Endodermal cell (in vitro differentiated cells): ENCODE results near the gene PTPRM. TPM values are rescaled to one million over a fixed set of nuclear protein-coding genes. Genes with fewer than 3 reads are reported as not detected.

Experiments used
- DNase-seq: peaks from one replicate; pipeline ENCODE4 v3.0.0-alpha.2; 2017
- H3K27ac ChIP-seq: 2 replicates; pipeline ENCODE4 v1.5.1; 2013; ENCODE audit warnings: mild to moderate bottlenecking, low read depth, low read length, moderate library complexity
- H3K27me3 ChIP-seq: 2 replicates; pipeline ENCODE4 v1.6.1; 2013; ENCODE audit warnings: mild to moderate bottlenecking, low read length, moderate library complexity; ENCODE audit not compliant: insufficient read depth, control insufficient read depth, poor library complexity, severe bottlenecking
- H3K36me3 ChIP-seq: 2 replicates; pipeline ENCODE4 v1.7.0; 2013; ENCODE audit warnings: mild to moderate bottlenecking, low read length, moderate library complexity; ENCODE audit not compliant: control insufficient read depth, insufficient read depth
- H3K4me1 ChIP-seq: one replicate; pipeline ENCODE4 v1.7.0; 2013; ENCODE audit warnings: low read length; ENCODE audit not compliant: control insufficient read depth, insufficient read depth
- H3K4me3 ChIP-seq: 2 replicates; pipeline ENCODE4 v1.5.1; 2013; ENCODE audit warnings: mild to moderate bottlenecking, low read length, moderate library complexity
- H3K9ac ChIP-seq: 2 replicates; pipeline ENCODE4 v1.6.1; 2013; ENCODE audit warnings: mild to moderate bottlenecking, low read length, moderate library complexity; ENCODE audit not compliant: poor library complexity, severe bottlenecking; ENCODE audit errors: extremely low read depth
- H3K9me3 ChIP-seq: 2 replicates; pipeline ENCODE4 v1.6.1; 2013; ENCODE audit warnings: mild to moderate bottlenecking, low read length, moderate library complexity; ENCODE audit not compliant: control insufficient read depth
- H3K27ac Mint-ChIP-seq: 2 replicates; pipeline ENCODE4 v1.8.0; 2020; ENCODE audit warnings: mixed read lengths
- H3K27me3 Mint-ChIP-seq: 2 replicates; pipeline ENCODE4 v1.8.0; 2021; ENCODE audit warnings: mild to moderate bottlenecking, mixed read lengths; ENCODE audit not compliant: insufficient read depth
- H3K36me3 Mint-ChIP-seq: 2 replicates; pipeline ENCODE4 v1.8.0; 2020; ENCODE audit warnings: low read depth, mixed read lengths
- H3K4me1 Mint-ChIP-seq: 2 replicates; pipeline ENCODE4 v1.8.0; 2020; ENCODE audit warnings: mixed read lengths
- H3K4me3 Mint-ChIP-seq: 2 replicates; pipeline ENCODE4 v1.8.0; 2020; ENCODE audit warnings: mild to moderate bottlenecking, moderate library complexity, mixed read lengths
- H3K9me3 Mint-ChIP-seq: 2 replicates; pipeline ENCODE4 v1.8.0; 2020; ENCODE audit warnings: mild to moderate bottlenecking, mixed read lengths
- WGBS, 2 experiments: methylation state at CpG; one replicate each; pipeline versions ENCODE4 v1.1.5 to v1.1.7; 2013; ENCODE audit warnings: missing lambda C conversion rate in 2 of 2, mixed read lengths in 1 of 2; ENCODE audit not compliant: insufficient coverage in 1 of 2, insufficient read length in 1 of 2; 5-methylcytosine and 5-hydroxymethylcytosine counted together
- total RNA-seq, 2 donors: library from RNA; stranded (reverse); fragmentation: NEBNext Ultra II Directional in 1 of 2; extraction: Animal tissue kit (Norgen Biotek cat#: 25700) in 1 of 2; gene quantifications; 2 replicates in 1 of 2; 3 replicates in 1 of 2; pipeline ENCODE4 v1.2.1, GENCODE V29; 2021
- TF ChIP-seq, protein P1 (sequence below): fragments of 200-600 bp; sonication (generic); conservative IDR thresholded peaks from 2 replicates; pipeline ENCODE4 v1.5.0; 2021; ENCODE audit warnings: antibody characterized with exemption, mild to moderate bottlenecking

The PTPRM gene
- total RNA-seq, 2 donors from 2014 or later, result 47.2 to 57.6 TPM

DNA sequence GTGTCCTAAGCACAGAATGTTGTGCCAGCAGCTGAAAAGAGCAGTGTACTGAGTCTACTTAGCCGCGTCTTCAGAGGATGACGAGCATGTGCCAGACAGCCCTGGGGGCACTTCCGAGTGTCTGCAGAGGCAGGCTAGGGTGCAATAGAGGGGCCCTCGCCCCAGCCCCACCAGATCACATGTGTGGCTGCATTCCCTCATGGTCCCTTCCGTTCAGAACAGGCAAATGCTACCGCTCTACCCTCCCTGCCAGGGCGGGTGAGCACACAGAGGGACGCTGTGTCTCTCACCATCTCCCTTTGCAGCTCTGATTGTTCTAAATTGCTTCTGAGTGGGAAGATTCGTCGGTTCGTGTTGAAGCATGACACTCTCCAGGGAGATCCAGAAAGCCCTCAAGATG is 829.9 kb downstream of the PTPRM start:
- TF ChIP-seq, protein P1, sequence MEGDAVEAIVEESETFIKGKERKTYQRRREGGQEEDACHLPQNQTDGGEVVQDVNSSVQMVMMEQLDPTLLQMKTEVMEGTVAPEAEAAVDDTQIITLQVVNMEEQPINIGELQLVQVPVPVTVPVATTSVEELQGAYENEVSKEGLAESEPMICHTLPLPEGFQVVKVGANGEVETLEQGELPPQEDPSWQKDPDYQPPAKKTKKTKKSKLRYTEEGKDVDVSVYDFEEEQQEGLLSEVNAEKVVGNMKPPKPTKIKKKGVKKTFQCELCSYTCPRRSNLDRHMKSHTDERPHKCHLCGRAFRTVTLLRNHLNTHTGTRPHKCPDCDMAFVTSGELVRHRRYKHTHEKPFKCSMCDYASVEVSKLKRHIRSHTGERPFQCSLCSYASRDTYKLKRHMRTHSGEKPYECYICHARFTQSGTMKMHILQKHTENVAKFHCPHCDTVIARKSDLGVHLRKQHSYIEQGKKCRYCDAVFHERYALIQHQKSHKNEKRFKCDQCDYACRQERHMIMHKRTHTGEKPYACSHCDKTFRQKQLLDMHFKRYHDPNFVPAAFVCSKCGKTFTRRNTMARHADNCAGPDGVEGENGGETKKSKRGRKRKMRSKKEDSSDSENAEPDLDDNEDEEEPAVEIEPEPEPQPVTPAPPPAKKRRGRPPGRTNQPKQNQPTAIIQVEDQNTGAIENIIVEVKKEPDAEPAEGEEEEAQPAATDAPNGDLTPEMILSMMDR, result no peak
- WGBS, 2 experiments, result 86 to 92% methylated on average over 8 to 12 of the region's 12 CpGs
- Histone ChIP-seq H3K27ac (no peak overlapping the region), H3K9ac (no peak overlapping the region), H3K4me3 (no peak overlapping the region), H3K4me1 (no peaks in the 10 kb centered on the region), H3K36me3 (peaks cover 58% of the 10 kb centered on the region), H3K27me3 (no peaks in the 10 kb centered on the region), H3K9me3 (no peaks in the 10 kb centered on the region)
- no peaks in the 10 kb centered on the region for H3K27me3 Mint-ChIP-seq
- peak; percentile 34 for DNase-seq
- no peak overlapping the region for H3K4me3 Mint-ChIP-seq
- no peaks in the 10 kb centered on the region for H3K9me3 Mint-ChIP-seq
- H3K36me3 Mint-ChIP-seq, result peaks cover 37% of the 10 kb centered on the region
- peaks cover 6% of the 10 kb centered on the region for H3K4me1 Mint-ChIP-seq
- H3K27ac Mint-ChIP-seq, result no peak overlapping the region

DNA sequence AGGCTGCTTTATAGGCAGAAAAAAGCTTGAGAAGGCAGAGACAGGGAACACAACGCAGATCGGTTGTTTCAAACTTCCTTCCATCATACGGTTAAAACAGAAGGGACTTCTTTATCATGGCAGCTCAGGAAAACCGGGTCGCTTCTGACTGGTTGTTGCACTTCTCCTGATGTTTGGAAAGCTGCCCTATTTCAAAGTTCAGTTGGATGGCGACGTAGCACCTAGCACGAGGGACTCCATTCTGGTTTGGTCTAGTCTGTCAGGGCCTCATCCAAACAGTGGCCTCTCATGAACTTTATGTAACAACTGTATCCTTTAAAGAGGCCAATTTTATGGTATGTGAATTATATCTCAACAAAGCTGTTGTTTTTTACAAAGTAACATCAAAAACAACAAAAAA is 832.0 kb downstream of the PTPRM start:
- H3K27ac Mint-ChIP-seq, result no peak overlapping the region
- 96 to 98% methylated on average over 6 to 8 of the region's 8 CpGs for WGBS, 2 experiments
- no peak overlapping the region for H3K9ac ChIP-seq

DNA sequence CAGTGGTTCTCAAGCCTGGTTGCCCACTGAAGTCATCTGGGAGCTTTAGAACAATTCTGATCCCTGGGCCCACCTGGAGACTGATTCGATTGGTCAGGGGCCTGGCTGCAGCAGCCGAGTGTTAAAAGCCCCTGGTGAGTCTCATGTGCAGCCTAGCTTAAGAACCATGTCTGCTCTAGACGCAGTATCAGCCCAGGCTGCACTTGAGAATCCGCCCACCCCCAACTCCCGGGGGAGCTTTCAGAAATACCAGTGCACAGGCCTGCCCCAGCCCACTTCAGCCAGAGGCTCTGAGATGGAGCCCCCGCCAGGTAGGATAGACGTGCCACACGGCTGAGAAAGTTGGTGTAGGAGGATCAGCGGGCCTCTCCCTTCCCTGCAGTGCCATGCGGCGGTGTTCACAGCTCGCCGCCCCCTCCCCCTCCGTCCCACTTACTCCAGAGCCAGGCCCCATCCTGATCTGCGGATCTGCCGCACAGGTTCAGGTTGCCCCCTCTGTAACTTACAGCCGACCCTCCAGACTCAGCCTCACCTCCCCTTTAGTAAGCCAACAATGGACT is 833.2 kb downstream of the PTPRM start:
- TF ChIP-seq, protein P1, result no peak
- H3K36me3 ChIP-seq, result peaks cover 55% of the 10 kb centered on the region
- no peak overlapping the region for H3K27ac Mint-ChIP-seq
- H3K27me3 ChIP-seq, result no peaks in the 10 kb centered on the region
- H3K4me3 Mint-ChIP-seq, result no peak overlapping the region
- no peaks in the 10 kb centered on the region for H3K4me1 ChIP-seq
- H3K4me3 ChIP-seq, result no peak overlapping the region
- no peaks in the 10 kb centered on the region for H3K4me1 Mint-ChIP-seq
- no peak for DNase-seq
- H3K27me3 Mint-ChIP-seq, result no peaks in the 10 kb centered on the region
- no peak overlapping the region for H3K9ac ChIP-seq
- no peak overlapping the region for H3K27ac ChIP-seq
- H3K36me3 Mint-ChIP-seq, result peaks cover 33% of the 10 kb centered on the region
- H3K9me3 Mint-ChIP-seq, result peaks cover 3% of the 10 kb centered on the region
- 93 to 100% methylated on average over 4 to 17 of the region's 17 CpGs for WGBS, 2 experiments
- H3K9me3 ChIP-seq, result no peaks in the 10 kb centered on the region

More for the DNA sequence above, 832.0 kb downstream of the PTPRM start:
- Mint-ChIP-seq H3K9me3 (peaks cover 3% of the 10 kb centered on the region), H3K36me3 (peaks cover 35% of the 10 kb centered on the region), H3K27me3 (no peaks in the 10 kb centered on the region), H3K4me1 (peaks cover 5% of the 10 kb centered on the region), H3K4me3 (no peak overlapping the region)
- no peak overlapping the region for H3K27ac ChIP-seq
- H3K9me3 ChIP-seq, result no peaks in the 10 kb centered on the region
- H3K4me3 ChIP-seq, result no peak overlapping the region
- no peaks in the 10 kb centered on the region for H3K4me1 ChIP-seq
- TF ChIP-seq, protein P1, result no peak
- peaks cover 64% of the 10 kb centered on the region for H3K36me3 ChIP-seq
- DNase-seq, result no peak
- H3K27me3 ChIP-seq, result no peaks in the 10 kb centered on the region
